ENCODE data around the gene KRTAP12-3. TPM values are rescaled to one million over a fixed set of nuclear protein-coding genes. Genes with fewer than 3 reads are reported as not detected.

KRTAP12-3 gene
- total RNA-seq, result not detected

GRCh38 chr21:44657635-44658540 is at the start of gene KRTAP12-3:
Gene KRTAP12-3, plus strand, starts transcription at chr21:44657932. Its CDS starts 48 bp downstream, at chr21:44657980.

GRCh38 chr21:44612029-44612486 is 45.7 kb upstream of the KRTAP12-3 start, which contains the start of gene KRTAP10-8:
Gene KRTAP10-8, plus strand, starts transcription at chr21:44612079. Its CDS starts 22 bp downstream, at chr21:44612101.

GRCh38 chr21:44626673-44627143 is 31.0 kb upstream of the KRTAP12-3 start, which contains the start of gene KRTAP10-9:
Gene KRTAP10-9, plus strand, starts transcription at chr21:44627093. Its CDS starts 79 bp downstream, at chr21:44627172.

GRCh38 chr21:44637018-44637850 is 20.5 kb upstream of the KRTAP12-3 start, which contains the start of gene KRTAP10-10:
Gene KRTAP10-10, plus strand, starts transcription at chr21:44637356. Its CDS starts 62 bp downstream, at chr21:44637418.

GRCh38 chr21:44646366-44647221 is 11.1 kb upstream of the KRTAP12-3 start, which contains the start of gene KRTAP10-11:
Gene KRTAP10-11, plus strand, starts transcription at chr21:44646414. Its CDS starts 45 bp downstream, at chr21:44646459.

GRCh38 chr21:44654576-44655175 is 3.1 kb upstream of the KRTAP12-3 start, which contains the start of gene KRTAP12-4:
Gene KRTAP12-4, minus strand, starts transcription at chr21:44654659. Its CDS starts 45 bp downstream, at chr21:44654614.

GRCh38 chr21:44666401-44667320 is 8.9 kb downstream of the KRTAP12-3 start, which contains the start of gene KRTAP12-2:
Gene KRTAP12-2, minus strand, starts transcription at chr21:44666927. Its CDS starts 41 bp downstream, at chr21:44666886.

GRCh38 chr21:44681861-44682579 is 24.3 kb downstream of the KRTAP12-3 start, which contains the start of gene KRTAP12-1:
Gene KRTAP12-1, minus strand, starts transcription at chr21:44682163. Its CDS starts 40 bp downstream, at chr21:44682123.

GRCh38 chr21:44697172-44697810 is 39.6 kb downstream of the KRTAP12-3 start, which contains the start of gene KRTAP10-12:
Gene KRTAP10-12, plus strand, starts transcription at chr21:44697172. Its CDS starts 30 bp downstream, at chr21:44697202.

Small RNAs within 50 kb of the gene (small RNA-seq; reads per million reads assigned to genes)
- gene KRTAP12-6P (ENCODE audit: low replicate concordance), result not detected

Other genes with a start within 250 kb of the KRTAP12-3 start
- gene LRRC3, start 202.4 kb upstream of the KRTAP12-3 start, total RNA-seq, result 4.0 TPM
- not detected for gene KRTAP10-1, start 117.7 kb upstream of the KRTAP12-3 start, total RNA-seq
- gene KRTAP10-2, start 106.4 kb upstream of the KRTAP12-3 start, total RNA-seq, result not detected
- not detected for gene KRTAP10-3, start 99.1 kb upstream of the KRTAP12-3 start, total RNA-seq
- gene KRTAP10-4, start 84.2 kb upstream of the KRTAP12-3 start, total RNA-seq, result not detected
- gene KRTAP10-5, start 77.3 kb upstream of the KRTAP12-3 start, total RNA-seq, result not detected
- gene KRTAP10-6, start 65.4 kb upstream of the KRTAP12-3 start, total RNA-seq, result not detected
- not detected for gene KRTAP10-7, start 57.3 kb upstream of the KRTAP12-3 start, total RNA-seq
- not detected for gene KRTAP10-8, start 45.9 kb upstream of the KRTAP12-3 start, total RNA-seq
- not detected for gene KRTAP10-9, start 30.8 kb upstream of the KRTAP12-3 start, total RNA-seq
- gene KRTAP10-10, start 20.6 kb upstream of the KRTAP12-3 start, total RNA-seq, result not detected
- not detected for gene KRTAP10-11, start 11.5 kb upstream of the KRTAP12-3 start, total RNA-seq
- gene KRTAP12-4, start 3.3 kb upstream of the KRTAP12-3 start, total RNA-seq, result not detected
- not detected for gene KRTAP12-2, start 9.0 kb downstream of the KRTAP12-3 start, total RNA-seq
- gene KRTAP12-1, start 24.2 kb downstream of the KRTAP12-3 start, total RNA-seq, result not detected
- not detected for gene KRTAP10-12, start 39.2 kb downstream of the KRTAP12-3 start, total RNA-seq
- gene TSPEAR, start 53.6 kb downstream of the KRTAP12-3 start, total RNA-seq, result 0.53 TPM
- 90.8 TPM for gene UBE2G2, start 143.9 kb downstream of the KRTAP12-3 start, total RNA-seq
- 54.2 TPM for gene SUMO3, start 160.1 kb downstream of the KRTAP12-3 start, total RNA-seq
- gene PTTG1IP, start 215.8 kb downstream of the KRTAP12-3 start, total RNA-seq, result 235 TPM